Smooth muscle cell (in vitro differentiated cells): ENCODE measurements around the gene FURIN. TPM values are rescaled to one million over a fixed set of nuclear protein-coding genes. Genes with fewer than 3 reads are reported as not detected.

ENCODE experiments used
- DNase-seq: peaks from one replicate; lab custom pipeline; 2025; ENCODE audit not compliant: unreplicated experiment; lab: John Stamatoyannopoulos, UW
- H2AFZ ChIP-seq: fragments of 200-600 bp; sonication (generic); 2 replicates; pipeline ENCODE4 v1.6.0; 2016; ENCODE audit warnings: antibody characterized with exemption, low read depth, mild to moderate bottlenecking
- H3F3A ChIP-seq: fragments of 200-600 bp; sonication (generic); 2 replicates; pipeline ENCODE4 v1.6.0; 2017; ENCODE audit warnings: antibody characterized with exemption, low read depth
- H3K27ac ChIP-seq: fragments of 200-600 bp; sonication (generic); 2 replicates; pipeline ENCODE4 v1.5.1; 2016; ENCODE audit warnings: low read depth, mild to moderate bottlenecking
- H3K27me3 ChIP-seq: fragments of 200-600 bp; sonication (generic); 2 replicates; pipeline ENCODE4 v1.6.1; 2016; ENCODE audit warnings: low read depth, mild to moderate bottlenecking
- H3K36me3 ChIP-seq: fragments of 200-600 bp; sonication (generic); 2 replicates; pipeline ENCODE4 v1.5.1; 2016; ENCODE audit warnings: low read depth
- H3K4me1 ChIP-seq: fragments of 200-600 bp; sonication (generic); 2 replicates; pipeline ENCODE4 v1.5.1; 2016; ENCODE audit warnings: low read depth
- H3K4me2 ChIP-seq: fragments of 200-600 bp; sonication (generic); 2 replicates; pipeline ENCODE4 v1.6.0; 2016; ENCODE audit warnings: mild to moderate bottlenecking
- H3K4me3 ChIP-seq: fragments of 200-600 bp; sonication (generic); 2 replicates; pipeline ENCODE4 v1.5.1; 2016; ENCODE audit warnings: mild to moderate bottlenecking
- H3K79me2 ChIP-seq: fragments of 200-600 bp; sonication (generic); 2 replicates; pipeline ENCODE4 v1.6.0; 2016; ENCODE audit warnings: low read depth, mild to moderate bottlenecking
- H3K9ac ChIP-seq: fragments of 200-600 bp; sonication (generic); 2 replicates; pipeline ENCODE4 v1.6.0; 2016; ENCODE audit warnings: low read depth
- H3K9me3 ChIP-seq: fragments of 200-600 bp; sonication (generic); replicated peaks from 2 replicates; pipeline ENCODE4 v1.5.1; 2016; ENCODE audit warnings: low read depth
- H4K20me1 ChIP-seq: fragments of 200-600 bp; sonication (generic); 2 replicates; pipeline ENCODE4 v1.6.0; 2016; ENCODE audit warnings: low read depth
- WGBS: methylation state at CpG from one replicate; pipeline ENCODE4 v1.1.7; 2016; ENCODE audit warnings: low lambda C conversion rate; 5-methylcytosine and 5-hydroxymethylcytosine counted together
- polyA plus RNA-seq: library from polyadenylated mRNA; unstranded; fragments of >200 nt; fragmentation: Nextera tagmentation; extraction: Ambion mirVana; gene quantifications from 2 replicates; pipeline ENCODE4 v1.2.1, GENCODE V29; 2016
- total RNA-seq: library from RNA; depleted of rRNA; stranded (reverse); fragments of >200 nt; gene quantifications from 2 replicates; pipeline ENCODE4 v1.2.3, GENCODE V29; 2014
- TF ChIP-seq, protein P1 (sequence below): fragments of 200-600 bp; sonication (generic); IDR thresholded peaks from 2 replicates; pipeline ENCODE4 v1.5.1; 2017; ENCODE audit warnings: borderline replicate concordance, mild to moderate bottlenecking, antibody characterized with exemption; ENCODE audit not compliant: insufficient read depth, poor library complexity, severe bottlenecking

FURIN gene
- total and polyA plus RNA-seq, 2 experiments from 2014 or later: 66.0 to 113 TPM

DNA sequence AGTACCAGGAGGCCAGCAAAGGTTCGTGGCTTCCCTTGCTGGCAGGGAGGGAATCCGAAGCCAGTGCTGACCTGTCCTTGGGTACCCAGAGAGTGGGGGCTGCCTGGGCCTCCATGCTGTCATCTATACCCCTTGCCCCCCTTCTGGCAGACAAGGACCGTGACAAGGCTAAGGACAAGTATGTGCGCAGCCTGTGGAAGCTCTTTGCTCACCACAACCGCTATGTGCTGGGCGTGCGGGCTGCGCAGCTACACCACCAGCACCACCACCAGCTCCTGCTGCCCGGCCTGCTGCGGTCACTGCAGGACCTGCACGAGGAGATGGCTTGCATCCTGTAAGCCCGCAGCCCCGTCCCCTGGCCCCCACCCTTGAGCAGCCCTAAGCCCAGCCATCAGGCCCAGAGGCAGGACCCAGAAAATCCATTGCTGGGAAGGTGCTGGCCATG is 18.7 kb downstream of the FURIN start:
- H3K27ac ChIP-seq: no peak overlapping the region
- no peak for DNase-seq
- WGBS: 92% methylated on average over 13 of the region's 13 CpGs
- H3K27me3 ChIP-seq: no peaks in the 10 kb centered on the region
- H3K79me2 ChIP-seq: no peaks in the 10 kb centered on the region
- no peaks in the 10 kb centered on the region for H3K9me3 ChIP-seq
- H3K36me3 ChIP-seq: no peaks in the 10 kb centered on the region
- H3K4me2 ChIP-seq: no peak overlapping the region
- H3K4me3 ChIP-seq: no peak overlapping the region
- H3F3A ChIP-seq: peaks cover 15% of the 10 kb centered on the region
- H3K4me1 ChIP-seq: peaks cover 17% of the 10 kb centered on the region
- H2AFZ ChIP-seq: no peak overlapping the region
- H3K9ac ChIP-seq: no peak overlapping the region
- no peaks in the 10 kb centered on the region for H4K20me1 ChIP-seq
- TF ChIP-seq, protein P1, sequence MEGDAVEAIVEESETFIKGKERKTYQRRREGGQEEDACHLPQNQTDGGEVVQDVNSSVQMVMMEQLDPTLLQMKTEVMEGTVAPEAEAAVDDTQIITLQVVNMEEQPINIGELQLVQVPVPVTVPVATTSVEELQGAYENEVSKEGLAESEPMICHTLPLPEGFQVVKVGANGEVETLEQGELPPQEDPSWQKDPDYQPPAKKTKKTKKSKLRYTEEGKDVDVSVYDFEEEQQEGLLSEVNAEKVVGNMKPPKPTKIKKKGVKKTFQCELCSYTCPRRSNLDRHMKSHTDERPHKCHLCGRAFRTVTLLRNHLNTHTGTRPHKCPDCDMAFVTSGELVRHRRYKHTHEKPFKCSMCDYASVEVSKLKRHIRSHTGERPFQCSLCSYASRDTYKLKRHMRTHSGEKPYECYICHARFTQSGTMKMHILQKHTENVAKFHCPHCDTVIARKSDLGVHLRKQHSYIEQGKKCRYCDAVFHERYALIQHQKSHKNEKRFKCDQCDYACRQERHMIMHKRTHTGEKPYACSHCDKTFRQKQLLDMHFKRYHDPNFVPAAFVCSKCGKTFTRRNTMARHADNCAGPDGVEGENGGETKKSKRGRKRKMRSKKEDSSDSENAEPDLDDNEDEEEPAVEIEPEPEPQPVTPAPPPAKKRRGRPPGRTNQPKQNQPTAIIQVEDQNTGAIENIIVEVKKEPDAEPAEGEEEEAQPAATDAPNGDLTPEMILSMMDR: no peak

DNA sequence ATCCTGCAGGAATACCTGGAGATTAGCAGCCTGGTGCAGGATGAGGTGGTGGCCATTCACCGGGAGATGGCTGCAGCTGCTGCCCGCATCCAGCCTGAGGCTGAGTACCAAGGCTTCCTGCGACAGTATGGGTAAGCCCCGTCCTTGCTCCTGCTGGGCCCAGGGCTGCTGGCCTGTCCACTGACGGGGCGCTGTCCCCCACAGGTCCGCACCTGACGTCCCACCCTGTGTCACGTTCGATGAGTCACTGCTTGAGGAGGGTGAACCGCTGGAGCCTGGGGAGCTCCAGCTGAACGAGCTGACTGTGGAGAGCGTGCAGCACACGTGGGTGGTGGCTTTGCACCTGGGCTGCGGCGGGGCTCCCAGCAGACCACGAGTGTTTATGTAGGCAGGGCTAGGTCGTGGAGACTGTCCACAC is 20.9 kb downstream of the FURIN start:
- Histone ChIP-seq H4K20me1 (no peaks in the 10 kb centered on the region), H3K9me3 (no peaks in the 10 kb centered on the region), H3K4me2 (no peak overlapping the region), H3K27me3 (no peaks in the 10 kb centered on the region), H2AFZ (no peak overlapping the region), H3F3A (peaks cover 10% of the 10 kb centered on the region), H3K27ac (no peak overlapping the region), H3K9ac (no peak overlapping the region), H3K79me2 (no peaks in the 10 kb centered on the region), H3K4me3 (no peak overlapping the region), H3K4me1 (peaks cover 7% of the 10 kb centered on the region), H3K36me3 (no peaks in the 10 kb centered on the region)
- no peak for DNase-seq
- TF ChIP-seq, protein P1: no peak
- WGBS: 96% methylated on average over 18 of the region's 18 CpGs

DNA sequence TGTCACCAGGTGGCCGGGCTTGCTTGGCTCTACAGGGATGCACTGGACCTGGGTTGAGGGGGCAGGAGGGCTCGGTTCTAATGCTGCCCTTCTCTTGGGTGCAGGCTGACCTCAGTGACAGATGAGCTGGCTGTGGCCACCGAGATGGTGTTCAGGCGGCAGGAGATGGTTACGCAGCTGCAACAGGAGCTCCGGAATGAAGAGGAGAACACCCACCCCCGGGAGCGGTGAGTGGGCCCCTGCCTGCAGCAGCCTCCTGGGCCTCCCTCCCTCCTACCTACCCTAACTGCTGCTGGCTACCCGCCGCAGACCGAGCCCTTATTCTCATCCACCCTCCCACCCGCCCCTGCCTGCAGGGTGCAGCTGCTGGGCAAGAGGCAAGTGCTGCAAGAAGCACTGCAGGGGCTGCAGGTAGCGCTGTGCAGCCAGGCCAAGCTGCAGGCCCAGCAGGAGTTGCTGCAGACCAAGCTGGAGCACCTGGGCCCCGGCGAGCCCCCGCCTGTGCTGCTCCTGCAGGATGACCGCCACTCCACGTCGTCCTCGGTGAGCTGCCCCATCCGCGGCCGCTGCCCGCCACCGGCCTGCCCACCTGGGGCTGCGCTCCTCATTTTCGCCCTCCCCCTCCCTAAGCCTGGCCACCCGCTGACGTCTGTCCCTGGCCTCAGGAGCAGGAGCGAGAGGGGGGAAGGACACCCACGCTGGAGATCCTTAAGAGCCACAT is 21.5 kb downstream of the FURIN start:
- 94% methylated on average over 19 of the region's 31 CpGs for WGBS
- H3K9me3 ChIP-seq: no peaks in the 10 kb centered on the region
- H3K4me2 ChIP-seq: no peak overlapping the region
- TF ChIP-seq, protein P1: no peak
- H3K27me3 ChIP-seq: no peaks in the 10 kb centered on the region
- no peaks in the 10 kb centered on the region for H4K20me1 ChIP-seq
- no peaks in the 10 kb centered on the region for H3K79me2 ChIP-seq
- H3K27ac ChIP-seq: no peak overlapping the region
- no peak for DNase-seq
- no peak overlapping the region for H3K4me3 ChIP-seq
- H3K36me3 ChIP-seq: no peaks in the 10 kb centered on the region
- H3K9ac ChIP-seq: no peak overlapping the region
- peaks cover 8% of the 10 kb centered on the region for H3F3A ChIP-seq
- peaks cover 1% of the 10 kb centered on the region for H3K4me1 ChIP-seq
- no peak overlapping the region for H2AFZ ChIP-seq

DNA sequence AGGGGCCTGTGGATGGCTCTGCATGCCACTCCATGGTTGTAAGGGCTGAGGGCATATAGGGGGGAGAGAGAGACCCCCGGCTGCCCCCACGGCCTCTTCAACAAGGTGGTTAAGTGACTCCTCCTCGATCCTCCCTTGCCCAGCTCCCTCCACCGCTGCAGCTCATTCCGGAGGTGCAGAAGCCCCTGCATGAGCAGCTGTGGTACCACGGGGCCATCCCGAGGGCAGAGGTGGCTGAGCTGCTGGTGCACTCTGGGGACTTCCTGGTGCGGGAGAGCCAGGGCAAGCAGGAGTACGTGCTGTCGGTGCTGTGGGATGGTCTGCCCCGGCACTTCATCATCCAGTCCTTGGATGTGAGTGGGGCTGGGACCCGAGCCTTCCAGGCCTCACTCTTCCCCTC is 22.5 kb downstream of the FURIN start:
- no peak overlapping the region for H3K27ac ChIP-seq
- TF ChIP-seq, protein P1: no peak
- no peak overlapping the region for H3K4me2 ChIP-seq
- H4K20me1 ChIP-seq: no peaks in the 10 kb centered on the region
- H2AFZ ChIP-seq: no peak overlapping the region
- H3K9me3 ChIP-seq: no peaks in the 10 kb centered on the region
- no peaks in the 10 kb centered on the region for H3K27me3 ChIP-seq
- no peak overlapping the region for H3K4me3 ChIP-seq
- H3K9ac ChIP-seq: no peak overlapping the region
- 92% methylated on average over 12 of the region's 12 CpGs for WGBS
- H3K36me3 ChIP-seq: no peaks in the 10 kb centered on the region
- H3K4me1 ChIP-seq: no peaks in the 10 kb centered on the region
- no peaks in the 10 kb centered on the region for H3K79me2 ChIP-seq
- no peaks in the 10 kb centered on the region for H3F3A ChIP-seq
- DNase-seq: no peak
